ENCODE measurements around the gene GABBR2. TPM values are rescaled to one million over a fixed set of nuclear protein-coding genes. Genes with fewer than 3 reads are reported as not detected.

The GABBR2 gene
- total and polyA plus RNA-seq, 2 of the 8 experiments (the other 6 are each of a cell fraction or from before 2014, with no cell fraction given): 0.50 to 1.2 TPM

- H4K91ac ChIP-seq (replicated peaks; ENCODE audit: insufficient read length, low read length): no peak overlapping the region
- no peak for TF ChIP-seq GABPA (IDR thresholded peaks at IDR 0.05; ENCODE audit: borderline replicate concordance, insufficient read depth, low read length)
- no peak for TF ChIP-seq TEAD4 (IDR thresholded peaks at IDR 0.05; ENCODE audit: low read depth, low read length)
- TF ChIP-seq CBX5 (IDR thresholded peaks at IDR 0.05; ENCODE audit: low read depth, low read length): no peak
- no peak for TF ChIP-seq JUN (IDR thresholded peaks at IDR 0.05; ENCODE audit: low read depth, low read length)
- no peak for TF ChIP-seq RBBP5 (IDR thresholded peaks at IDR 0.05; ENCODE audit: borderline replicate concordance, low read depth, low read length)
- TF ChIP-seq EZH2 (IDR thresholded peaks at IDR 0.05; ENCODE audit: low read depth, low read length, severe bottlenecking): no peak
- no peak for TF ChIP-seq PHF8 (conservative IDR thresholded peaks at IDR 0.05; ENCODE audit: low read depth, low read length)
- TF ChIP-seq HDAC2 (IDR thresholded peaks at IDR 0.05; ENCODE audit: borderline replicate concordance in 1 of 2, low read depth in 2 of 2, low read length in 2 of 2): no peak
- no peak for TF ChIP-seq BACH1 (IDR thresholded peaks at IDR 0.05; ENCODE audit: low read length)
- TF ChIP-seq EP300 (IDR thresholded peaks at IDR 0.05; ENCODE audit: borderline replicate concordance in 1 of 2, low read depth in 2 of 2, low read length in 2 of 2): no peak
These were observed 192.4 kb downstream of the GABBR2 start for GRCh38 chr9:98516205-98516896.

More at GRCh38 chr9:98516205-98516896, 192.4 kb downstream of the GABBR2 start:
- no peak overlapping the region for H2BK15ac ChIP-seq (ENCODE audit: low read length)
- DNase-seq (ENCODE audit: low read depth in 1 of 2, low spot score in 2 of 2) (no peak), FAIRE-seq (no peak)
- H3K4me3 ChIP-seq (ENCODE audit: extremely low read depth in 1 of 4, insufficient read depth in 2 of 4, low read depth in 3 of 4, low read length in 4 of 4): no peak overlapping the region
- no peaks in the 10 kb centered on the region for H3K4me1 ChIP-seq (replicated peaks in 1 of 4; ENCODE audit: control insufficient read depth in 3 of 4, insufficient read depth in 4 of 4, low read length in 3 of 4)
- H3K23ac ChIP-seq (ENCODE audit: insufficient read length): no peak overlapping the region
- POLR2A ChIA-PET (ENCODE audit: partially characterized antibody): interaction anchor here (1.4 kb wide), 1 partner anchor 12 kb away, joined by 3 read pairs; no protein-coding TSS in a partner anchor
- H3K36me3 ChIP-seq (ENCODE audit: control insufficient read depth in 2 of 4, insufficient read depth in 4 of 4, low read length in 3 of 4): no peaks in the 10 kb centered on the region
- no peak overlapping the region for H2AFZ ChIP-seq (ENCODE audit: low read length)
- no peaks in the 10 kb centered on the region for H3K23me2 ChIP-seq (ENCODE audit: low read depth, low read length)
- no peak overlapping the region for H3K56ac ChIP-seq (replicated peaks; ENCODE audit: insufficient read length, low read depth, low read length)
- no peak overlapping the region for H4K8ac ChIP-seq (ENCODE audit: extremely low read depth, insufficient read depth, low read length)
- H4K20me1 ChIP-seq (replicated peaks in 1 of 2; ENCODE audit: control insufficient read depth in 1 of 2, insufficient read depth in 2 of 2, low read length in 2 of 2): peaks cover 0 to 2% of the 10 kb centered on the region in 2 experiments
- H3K9ac ChIP-seq (replicated peaks in 1 of 4; ENCODE audit: extremely low read depth in 1 of 4, low read depth in 3 of 4, low read length in 3 of 4): no peak overlapping the region
- H2BK12ac ChIP-seq (ENCODE audit: low read depth, low read length): no peak overlapping the region
- no peak overlapping the region for H2BK120ac ChIP-seq (replicated peaks; ENCODE audit: low read depth, low read length)
- CTCF ChIA-PET (ENCODE audit: partially characterized antibody): interaction anchor here (0.6 to 2.1 kb wide), 6 partner anchors 10 to 625 kb away, joined by 3 to 7 read pairs (median 4); no protein-coding TSS in a partner anchor
- H3K18ac ChIP-seq (ENCODE audit: extremely low read depth, low read length): no peak overlapping the region
- WGBS, 2 experiments (ENCODE audit: extremely low coverage in 1 of 2, insufficient coverage in 1 of 2, insufficient read length in 1 of 2, insufficient replicate concordance in 2 of 2, low coverage in 1 of 2, low lambda C conversion rate in 2 of 2, missing lambda C conversion rate in 1 of 2): 97% methylated on average over 7 of the region's 7 CpGs; no CpG with 5 or more reads in 1 of the 2 experiments
- no peaks in the 10 kb centered on the region for H3K27me3 ChIP-seq (replicated peaks in 1 of 4; ENCODE audit: control insufficient read depth in 3 of 4, extremely low read depth in 1 of 4, insufficient read depth in 3 of 4, low read length in 3 of 4)
- H3K4ac ChIP-seq (replicated peaks; ENCODE audit: insufficient read length, low read depth, low read length): no peak overlapping the region
- H2BK5ac ChIP-seq (ENCODE audit: low read depth, low read length): no peak overlapping the region
- H4K5ac ChIP-seq (ENCODE audit: insufficient read length, low read depth, low read length): no peak overlapping the region
- H2BK20ac ChIP-seq (ENCODE audit: low read length): no peak overlapping the region
- H2AK5ac ChIP-seq (ENCODE audit: low read depth, low read length): no peak overlapping the region
- H3K79me2 ChIP-seq (ENCODE audit: control insufficient read depth in 1 of 2, insufficient read depth in 2 of 2, low read length in 2 of 2): no peaks in the 10 kb centered on the region
- H3K14ac ChIP-seq (ENCODE audit: insufficient read length): no peak overlapping the region
- H3K9me3 ChIP-seq (ENCODE audit: insufficient read depth in 2 of 2, low read depth in 1 of 2, low read length in 1 of 2): no peaks in the 10 kb centered on the region
- no peak overlapping the region for H3K27ac ChIP-seq (ENCODE audit: low read depth, low read length)
- H3K4me2 ChIP-seq (ENCODE audit: insufficient read depth in 1 of 2, low read depth in 2 of 2, low read length in 2 of 2): no peak overlapping the region
- H3K79me1 ChIP-seq (ENCODE audit: low read depth, low read length): no peaks in the 10 kb centered on the region

Measured in H1 (cell line).